ENCODE results near the gene TMEM11.

Gene TMEM11

GRCh38 chr17:21185061-21185460, 28.9 kb downstream of the TMEM11 start:
- Histone ChIP-seq H3K4me3 (ENCODE audit: control insufficient read depth in 1 of 7, extremely low read depth in 1 of 7, insufficient read depth in 4 of 7, low read depth in 2 of 7, low read length in 6 of 7) (no peak overlapping the region), H3K9me3 (ENCODE audit: control extremely low read depth in 1 of 5, control insufficient read depth in 4 of 5, insufficient read depth in 2 of 5, low read depth in 1 of 5, low read length in 4 of 5) (no peaks in the 10 kb centered on the region), H3K36me3 (ENCODE audit: control insufficient read depth in 4 of 4, insufficient read depth in 4 of 4, low read length in 3 of 4) (peaks cover 17 to 46% (median 33%) of the 10 kb centered on the region in 4 experiments), H3K4me1 (ENCODE audit: control extremely low read depth in 1 of 4, control insufficient read depth in 4 of 4, insufficient read depth in 4 of 4, low read length in 3 of 4) (peaks cover 0 to 19% (median 6%) of the 10 kb centered on the region in 4 experiments), H3K27me3 (replicated peaks in 2 of 5; ENCODE audit: control insufficient read depth in 4 of 5, insufficient read depth in 5 of 5, low read length in 4 of 5) (no peaks in the 10 kb centered on the region), H3K27ac (ENCODE audit: insufficient read depth in 1 of 2, low read depth in 1 of 2, low read length in 2 of 2, poor library complexity in 1 of 2, severe bottlenecking in 2 of 2) (no peak overlapping the region)
- ChIA-PET POLR2A (no interaction called here), CTCF (interaction anchor here (0.7 to 1.3 kb wide), 3 partner anchors 23 to 107 kb away, joined by 3 read pairs; no protein-coding TSS in a partner anchor)
- no peak for DNase-seq
- no CpG with 5 or more reads among the region's 1 CpG for WGBS (ENCODE audit: insufficient coverage)

- POLR2A ChIA-PET, result no interaction called here
- WGBS (ENCODE audit: insufficient coverage), result 100% methylated on average over 2 of the region's 3 CpGs
- H3K36me3 ChIP-seq (ENCODE audit: control insufficient read depth in 4 of 4, insufficient read depth in 4 of 4, low read length in 3 of 4), result peaks cover 17 to 46% (median 32%) of the 10 kb centered on the region in 4 experiments
- no peaks in the 10 kb centered on the region for H3K27me3 ChIP-seq (replicated peaks in 2 of 5; ENCODE audit: control insufficient read depth in 4 of 5, insufficient read depth in 5 of 5, low read length in 4 of 5)
- no peak overlapping the region for H3K27ac ChIP-seq (ENCODE audit: insufficient read depth in 1 of 2, low read depth in 1 of 2, low read length in 2 of 2, poor library complexity in 1 of 2, severe bottlenecking in 2 of 2)
- CTCF ChIA-PET, result interaction anchor here (0.9 to 1.8 kb wide), 3 partner anchors 17 to 27 kb away, joined by 3 to 5 read pairs (median 3); no protein-coding TSS in a partner anchor
- no peak overlapping the region for H3K4me3 ChIP-seq (ENCODE audit: control insufficient read depth in 1 of 7, extremely low read depth in 1 of 7, insufficient read depth in 4 of 7, low read depth in 2 of 7, low read length in 6 of 7)
- no peak for DNase-seq
- peaks cover 0 to 19% (median 6%) of the 10 kb centered on the region in 4 experiments for H3K4me1 ChIP-seq (ENCODE audit: control extremely low read depth in 1 of 4, control insufficient read depth in 4 of 4, insufficient read depth in 4 of 4, low read length in 3 of 4)
- no peaks in the 10 kb centered on the region for H3K9me3 ChIP-seq (ENCODE audit: control extremely low read depth in 1 of 5, control insufficient read depth in 4 of 5, insufficient read depth in 2 of 5, low read depth in 1 of 5, low read length in 4 of 5)
These were observed 29.4 kb downstream of the TMEM11 start for GRCh38 chr17:21184570-21184969.

GRCh38 chr17:21183468-21183867, 30.5 kb downstream of the TMEM11 start:
- Histone ChIP-seq H3K4me1 (ENCODE audit: control extremely low read depth in 1 of 4, control insufficient read depth in 4 of 4, insufficient read depth in 4 of 4, low read length in 3 of 4) (peaks cover 0 to 19% (median 6%) of the 10 kb centered on the region in 4 experiments), H3K9me3 (ENCODE audit: control extremely low read depth in 1 of 5, control insufficient read depth in 4 of 5, insufficient read depth in 2 of 5, low read depth in 1 of 5, low read length in 4 of 5) (no peaks in the 10 kb centered on the region), H3K36me3 (ENCODE audit: control insufficient read depth in 4 of 4, insufficient read depth in 4 of 4, low read length in 3 of 4) (peaks cover 17 to 39% (median 26%) of the 10 kb centered on the region in 4 experiments), H3K27me3 (replicated peaks in 2 of 5; ENCODE audit: control insufficient read depth in 4 of 5, insufficient read depth in 5 of 5, low read length in 4 of 5) (no peaks in the 10 kb centered on the region), H3K27ac (ENCODE audit: insufficient read depth in 1 of 2, low read depth in 1 of 2, low read length in 2 of 2, poor library complexity in 1 of 2, severe bottlenecking in 2 of 2) (no peak overlapping the region), H3K4me3 (ENCODE audit: control insufficient read depth in 1 of 7, extremely low read depth in 1 of 7, insufficient read depth in 4 of 7, low read depth in 2 of 7, low read length in 6 of 7) (no peak overlapping the region)
- ChIA-PET POLR2A (no interaction called here), CTCF (interaction anchor here (1.8 kb wide), 1 partner anchor 18 kb away, joined by 5 read pairs; no protein-coding TSS in a partner anchor)
- no peak for DNase-seq
- 95% methylated on average over 4 of the region's 5 CpGs for WGBS (ENCODE audit: insufficient coverage)

- Histone ChIP-seq H3K36me3 (ENCODE audit: control insufficient read depth in 4 of 4, insufficient read depth in 4 of 4, low read length in 3 of 4) (peaks cover 0 to 29% (median 16%) of the 10 kb centered on the region in 4 experiments), H3K4me3 (ENCODE audit: control insufficient read depth in 1 of 7, extremely low read depth in 1 of 7, insufficient read depth in 4 of 7, low read depth in 2 of 7, low read length in 6 of 7) (no peak overlapping the region), H3K27me3 (replicated peaks in 2 of 5; ENCODE audit: control insufficient read depth in 4 of 5, insufficient read depth in 5 of 5, low read length in 4 of 5) (no peaks in the 10 kb centered on the region), H3K27ac (ENCODE audit: insufficient read depth in 1 of 2, low read depth in 1 of 2, low read length in 2 of 2, poor library complexity in 1 of 2, severe bottlenecking in 2 of 2) (no peak overlapping the region), H3K4me1 (ENCODE audit: control extremely low read depth in 1 of 4, control insufficient read depth in 4 of 4, insufficient read depth in 4 of 4, low read length in 3 of 4) (peaks cover 0 to 3% (median 0%) of the 10 kb centered on the region in 4 experiments), H3K9me3 (ENCODE audit: control extremely low read depth in 1 of 5, control insufficient read depth in 4 of 5, insufficient read depth in 2 of 5, low read depth in 1 of 5, low read length in 4 of 5) (no peaks in the 10 kb centered on the region)
- CTCF ChIA-PET, result interaction anchor here (0.8 to 1.7 kb wide), 3 partner anchors 8 to 81 kb away, joined by 3 to 4 read pairs (median 3); no protein-coding TSS in a partner anchor
- 97% methylated on average over 10 of the region's 13 CpGs for WGBS (ENCODE audit: insufficient coverage)
- no peak for DNase-seq
- POLR2A ChIA-PET, result interaction anchor here (0.6 kb wide), 1 partner anchor 1022 kb away, joined by 4 read pairs; no protein-coding TSS in a partner anchor
These were observed 35.9 kb downstream of the TMEM11 start for GRCh38 chr17:21177854-21178600.

DNA sequence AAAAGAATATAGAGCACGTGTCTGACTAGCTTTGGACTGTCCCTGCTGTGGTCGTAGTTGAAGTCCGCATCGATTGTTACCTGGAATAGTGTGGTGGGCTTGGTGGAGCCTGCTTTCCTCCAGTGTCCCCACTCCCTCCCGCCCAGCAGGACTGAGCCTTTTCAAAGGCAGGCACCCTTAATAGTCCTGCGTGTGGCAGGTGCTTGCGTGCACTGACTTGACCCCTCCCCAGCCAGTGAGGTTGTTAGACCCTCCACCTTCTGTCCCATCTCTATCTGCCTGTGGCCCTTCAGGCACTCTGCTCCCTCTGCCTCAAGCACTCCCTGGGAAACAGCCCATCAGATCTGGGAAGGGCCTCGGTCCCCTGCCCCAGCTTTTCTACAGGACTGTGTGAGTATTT, 36.6 kb downstream of the TMEM11 start:
- 96% methylated on average over 7 of the region's 8 CpGs for WGBS (ENCODE audit: insufficient coverage)
- Histone ChIP-seq H3K4me1 (ENCODE audit: control extremely low read depth in 1 of 4, control insufficient read depth in 4 of 4, insufficient read depth in 4 of 4, low read length in 3 of 4) (no peaks in the 10 kb centered on the region), H3K36me3 (ENCODE audit: control insufficient read depth in 4 of 4, insufficient read depth in 4 of 4, low read length in 3 of 4) (peaks cover 0 to 36% (median 18%) of the 10 kb centered on the region in 4 experiments), H3K9me3 (ENCODE audit: control extremely low read depth in 1 of 5, control insufficient read depth in 4 of 5, insufficient read depth in 2 of 5, low read depth in 1 of 5, low read length in 4 of 5) (no peaks in the 10 kb centered on the region), H3K4me3 (ENCODE audit: control insufficient read depth in 1 of 7, extremely low read depth in 1 of 7, insufficient read depth in 4 of 7, low read depth in 2 of 7, low read length in 6 of 7) (no peak overlapping the region), H3K27ac (ENCODE audit: insufficient read depth in 1 of 2, low read depth in 1 of 2, low read length in 2 of 2, poor library complexity in 1 of 2, severe bottlenecking in 2 of 2) (no peak overlapping the region), H3K27me3 (replicated peaks in 2 of 5; ENCODE audit: control insufficient read depth in 4 of 5, insufficient read depth in 5 of 5, low read length in 4 of 5) (no peaks in the 10 kb centered on the region)
- ChIA-PET CTCF (interaction anchor here (0.8 to 1.7 kb wide), 2 partner anchors 9 to 81 kb away, joined by 3 read pairs; no protein-coding TSS in a partner anchor), POLR2A (no interaction called here)
- no peak for DNase-seq

GRCh38 chr17:21176773-21177395, 37.1 kb downstream of the TMEM11 start:
- DNase-seq, result no peak
- no peak overlapping the region for H3K4me3 ChIP-seq (ENCODE audit: control insufficient read depth in 1 of 7, extremely low read depth in 1 of 7, insufficient read depth in 4 of 7, low read depth in 2 of 7, low read length in 6 of 7)
- ChIA-PET POLR2A (no interaction called here), CTCF (interaction anchor here (1.7 kb wide), 1 partner anchor 10 kb away, joined by 3 read pairs; no protein-coding TSS in a partner anchor)
- 96% methylated on average over 9 of the region's 12 CpGs for WGBS (ENCODE audit: insufficient coverage)
- no peak overlapping the region for H3K27ac ChIP-seq (ENCODE audit: insufficient read depth in 1 of 2, low read depth in 1 of 2, low read length in 2 of 2, poor library complexity in 1 of 2, severe bottlenecking in 2 of 2)
- H3K4me1 ChIP-seq (ENCODE audit: control extremely low read depth in 1 of 4, control insufficient read depth in 4 of 4, insufficient read depth in 4 of 4, low read length in 3 of 4), result no peaks in the 10 kb centered on the region
- no peaks in the 10 kb centered on the region for H3K27me3 ChIP-seq (replicated peaks in 2 of 5; ENCODE audit: control insufficient read depth in 4 of 5, insufficient read depth in 5 of 5, low read length in 4 of 5)
- H3K9me3 ChIP-seq (ENCODE audit: control extremely low read depth in 1 of 5, control insufficient read depth in 4 of 5, insufficient read depth in 2 of 5, low read depth in 1 of 5, low read length in 4 of 5), result no peaks in the 10 kb centered on the region
- peaks cover 0 to 39% (median 18%) of the 10 kb centered on the region in 4 experiments for H3K36me3 ChIP-seq (ENCODE audit: control insufficient read depth in 4 of 4, insufficient read depth in 4 of 4, low read length in 3 of 4)
